H1 (cell line): ENCODE measurements around the gene GCH1. TPM values are rescaled to one million over a fixed set of nuclear protein-coding genes. Genes with fewer than 3 reads are reported as not detected.

Experiments
- CTCF ChIA-PET: fragments of 300-600 bp; sonication (Branson Sonifier 250); formaldehyde crosslinking; loops from one replicate; lab custom pipeline; 2021; ENCODE audit not compliant: partially characterized antibody; lab: Charles Lee
- POLR2A ChIA-PET: fragments of 300-600 bp; sonication (Branson Sonifier 250); formaldehyde crosslinking; loops from one replicate; lab custom pipeline; 2021; ENCODE audit warnings: inconsistent platforms; ENCODE audit not compliant: partially characterized antibody; lab: Charles Lee
- DNase-seq, 2 experiments: peaks; one replicate each; pipeline versions ENCODE4 v3.0.0 to v3.0.0-alpha.2; 2010 to 2022; ENCODE audit warnings: low spot score in 2 of 2, low read depth in 1 of 2, mixed read lengths in 1 of 2
- FAIRE-seq: peaks from 2 replicates; lab custom pipeline; 2011; peaks lifted over from hg19 to GRCh38; lab: Jason Lieb, UNC
- H2AFZ ChIP-seq: 2 replicates; pipeline ENCODE4 v1.8.1; 2012; ENCODE audit warnings: low read length, inconsistent platforms
- H2AK5ac ChIP-seq: 2 replicates; pipeline ENCODE4 v1.6.1; 2013; ENCODE audit warnings: low read depth, low read length
- H2BK120ac ChIP-seq: replicated peaks from 2 replicates; pipeline ENCODE3; 2013; ENCODE audit warnings: low read depth, low read length, inconsistent platforms
- H2BK12ac ChIP-seq: 2 replicates; pipeline ENCODE4 v1.6.1; 2013; ENCODE audit warnings: low read depth, low read length
- H2BK15ac ChIP-seq: 2 replicates; pipeline ENCODE4 v1.6.1; 2013; ENCODE audit warnings: low read length
- H2BK20ac ChIP-seq: 2 replicates; pipeline ENCODE4 v1.6.1; 2013; ENCODE audit warnings: low read length
- H2BK5ac ChIP-seq: 2 replicates; pipeline ENCODE4 v1.6.1; 2013; ENCODE audit warnings: low read depth, low read length
- H3K14ac ChIP-seq: 2 replicates; pipeline ENCODE4 v1.6.1; 2013; ENCODE audit warnings: inconsistent platforms; ENCODE audit not compliant: insufficient read length
- H3K18ac ChIP-seq: 2 replicates; pipeline ENCODE4 v1.6.1; 2013; ENCODE audit warnings: low read length; ENCODE audit errors: extremely low read depth
- H3K23ac ChIP-seq: 2 replicates; pipeline ENCODE4 v1.6.1; 2013; ENCODE audit warnings: inconsistent platforms; ENCODE audit not compliant: insufficient read length
- H3K23me2 ChIP-seq: 2 replicates; pipeline ENCODE4 v1.6.1; 2013; ENCODE audit warnings: low read depth, low read length
- H3K27ac ChIP-seq: 2 replicates; pipeline ENCODE4 v1.6.1; 2011; ENCODE audit warnings: low read depth, low read length, inconsistent platforms
- H3K27me3 ChIP-seq, 4 experiments: replicated peaks in 1 of 4; 1 replicate in 1 of 4; 2 replicates in 3 of 4; pipeline versions ENCODE4 v1.6.1 to v1.8.1; 2011 to 2013; ENCODE audit warnings: low read length in 3 of 4, mild to moderate bottlenecking in 3 of 4, inconsistent platforms in 2 of 4, mixed read lengths in 2 of 4, moderate library complexity in 1 of 4; ENCODE audit not compliant: control insufficient read depth in 3 of 4, insufficient read depth in 3 of 4; ENCODE audit errors: extremely low read depth in 1 of 4
- H3K36me3 ChIP-seq, 4 experiments: 2 replicates each; pipeline versions ENCODE4 v1.6.1 to v1.8.1; 2011 to 2013; ENCODE audit warnings: mild to moderate bottlenecking in 4 of 4, low read length in 3 of 4, moderate library complexity in 2 of 4, control low read depth in 1 of 4, inconsistent platforms in 1 of 4; ENCODE audit not compliant: insufficient read depth in 4 of 4, control insufficient read depth in 2 of 4
- H3K4ac ChIP-seq: replicated peaks from 2 replicates; pipeline ENCODE3; 2013; ENCODE audit warnings: low read length, low read depth, mixed read lengths, inconsistent platforms; ENCODE audit not compliant: insufficient read length
- H3K4me1 ChIP-seq, 4 experiments: replicated peaks in 1 of 4; 1 replicate in 1 of 4; 2 replicates in 3 of 4; pipeline versions ENCODE4 v1.6.1 to v1.8.1; 2011 to 2013; ENCODE audit warnings: low read length in 3 of 4, inconsistent platforms in 2 of 4, mixed read lengths in 1 of 4; ENCODE audit not compliant: insufficient read depth in 4 of 4, control insufficient read depth in 3 of 4
- H3K4me2 ChIP-seq, 2 experiments: 2 replicates each; pipeline versions ENCODE4 v1.6.1 to v1.8.1; 2011 to 2013; ENCODE audit warnings: low read depth in 2 of 2, low read length in 2 of 2, control low read depth in 1 of 2, inconsistent platforms in 1 of 2, mild to moderate bottlenecking in 1 of 2; ENCODE audit not compliant: insufficient read depth in 1 of 2
- H3K4me3 ChIP-seq, 4 experiments: fragments of 200-600, 300-600 bp in 1 of 4; sonication (generic), shearing (Covaris generic), sonication (Bioruptor Twin) in 1 of 4; 2 replicates each; pipeline versions ENCODE4 v1.5.1 to v1.8.1; 2011 to 2016; ENCODE audit warnings: low read length in 4 of 4, low read depth in 3 of 4, control low read depth in 2 of 4, inconsistent platforms in 2 of 4, mild to moderate bottlenecking in 2 of 4, mixed read lengths in 1 of 4, moderate library complexity in 1 of 4; ENCODE audit not compliant: insufficient read depth in 2 of 4; ENCODE audit errors: extremely low read depth in 1 of 4
- H3K56ac ChIP-seq: replicated peaks from 2 replicates; pipeline ENCODE3; 2013; ENCODE audit warnings: low read depth, mild to moderate bottlenecking, mixed read lengths, low read length, inconsistent platforms; ENCODE audit not compliant: insufficient read length
- H3K79me1 ChIP-seq: 2 replicates; pipeline ENCODE4 v1.6.1; 2013; ENCODE audit warnings: low read depth, low read length, control low read depth
- H3K79me2 ChIP-seq, 2 experiments: 2 replicates each; pipeline versions ENCODE4 v1.6.1 to v1.8.1; 2012 to 2013; ENCODE audit warnings: low read length in 2 of 2, mild to moderate bottlenecking in 2 of 2, inconsistent platforms in 1 of 2; ENCODE audit not compliant: insufficient read depth in 2 of 2, control insufficient read depth in 1 of 2
- H3K9ac ChIP-seq, 4 experiments: replicated peaks in 1 of 4; 1 replicate in 1 of 4; 2 replicates in 3 of 4; pipeline versions ENCODE4 v1.6.1 to v1.8.1; 2011 to 2013; ENCODE audit warnings: low read depth in 3 of 4, low read length in 3 of 4, control low read depth in 2 of 4, mild to moderate bottlenecking in 2 of 4, moderate library complexity in 2 of 4, inconsistent platforms in 1 of 4; ENCODE audit errors: extremely low read depth in 1 of 4
- H3K9me3 ChIP-seq, 2 experiments: 2 replicates each; pipeline versions ENCODE4 v1.6.1 to v1.8.1; 2012 to 2013; ENCODE audit warnings: mild to moderate bottlenecking in 2 of 2, moderate library complexity in 2 of 2, control low read depth in 1 of 2, inconsistent platforms in 1 of 2, low read depth in 1 of 2, low read length in 1 of 2, mixed read lengths in 1 of 2; ENCODE audit not compliant: insufficient read depth in 2 of 2
- H4K20me1 ChIP-seq, 2 experiments: replicated peaks in 1 of 2; 2 replicates each; pipeline versions ENCODE3 to v1.8.1; 2011 to 2013; ENCODE audit warnings: inconsistent platforms in 2 of 2, low read length in 2 of 2, mild to moderate bottlenecking in 1 of 2; ENCODE audit not compliant: insufficient read depth in 2 of 2, control insufficient read depth in 1 of 2
- H4K5ac ChIP-seq: 2 replicates; pipeline ENCODE4 v1.6.1; 2013; ENCODE audit warnings: low read length, low read depth, mixed read lengths, inconsistent platforms; ENCODE audit not compliant: insufficient read length
- H4K8ac ChIP-seq: 2 replicates; pipeline ENCODE4 v1.8.0; 2013; ENCODE audit warnings: mild to moderate bottlenecking, moderate library complexity, low read length, inconsistent platforms; ENCODE audit not compliant: insufficient read depth; ENCODE audit errors: extremely low read depth
- H4K91ac ChIP-seq: replicated peaks from 2 replicates; pipeline ENCODE3; 2013; ENCODE audit warnings: low read length, mixed read lengths, inconsistent platforms; ENCODE audit not compliant: insufficient read length
- HDAC2 ChIP-seq, 2 experiments: fragments of 300-600 bp in 1 of 2; sonication (generic) in 1 of 2; IDR thresholded peaks; 2 replicates each; pipeline ENCODE4 v1.6.1; 2011 to 2012; ENCODE audit warnings: low read depth in 2 of 2, low read length in 2 of 2, mild to moderate bottlenecking in 2 of 2, moderate library complexity in 2 of 2, borderline replicate concordance in 1 of 2, inconsistent platforms in 1 of 2
- RXRA ChIP-seq: IDR thresholded peaks from 2 replicates; pipeline ENCODE4 v1.6.1; 2011; ENCODE audit warnings: low read depth, mild to moderate bottlenecking, low read length, moderate library complexity; ENCODE audit not compliant: insufficient read depth
- SAP30 ChIP-seq: fragments of 300-600 bp; sonication (generic); IDR thresholded peaks from 2 replicates; pipeline ENCODE4 v1.7.1; 2012; ENCODE audit warnings: low read length, moderate library complexity, mild to moderate bottlenecking, inconsistent platforms; ENCODE audit not compliant: insufficient read depth, insufficient replicate concordance
- WGBS, 2 experiments: shearing (Covaris generic) in 1 of 2; methylation state at CpG; one replicate each; pipeline versions ENCODE4 v1.1.6 to v1.1.7; 2013 to 2015; ENCODE audit warnings: low lambda C conversion rate in 2 of 2, mixed read lengths in 2 of 2, inconsistent platforms in 1 of 2, low coverage in 1 of 2, missing lambda C conversion rate in 1 of 2; ENCODE audit not compliant: insufficient replicate concordance in 2 of 2, insufficient coverage in 1 of 2, insufficient read length in 1 of 2; ENCODE audit errors: extremely low coverage in 1 of 2, missing lambda C conversion rate in 1 of 2; 5-methylcytosine and 5-hydroxymethylcytosine counted together
- polyA plus RNA-seq, 7 experiments: library from polyadenylated mRNA; depleted of rRNA in 3 of 7; stranded (reverse) in 5 of 7; unstranded in 2 of 7; fragments of >200 nt in 5 of 7; fragments of 200-250 nt in 2 of 7; gene quantifications; 1 replicate in 5 of 7; 2 replicates in 1 of 7; 4 replicates in 1 of 7; pipeline versions ENCODE4 v1.2.1 to v1.2.3, GENCODE V29; 2011 to 2013; ENCODE audit warnings: missing spikeins in 2 of 7, mixed read lengths in 2 of 7
- total RNA-seq: library from RNA; stranded (reverse); fragmentation: NEBNext Ultra II Directional; extraction: Animal tissue kit (Norgen Biotek cat#: 25700); gene quantifications from 2 replicates; pipeline ENCODE4 v1.2.1, GENCODE V29; 2021

The GCH1 gene
- total and polyA plus RNA-seq, 2 of the 8 experiments (the other 6 are each of a cell fraction or from before 2014, with no cell fraction given), result 7.3 to 7.9 TPM

DNA sequence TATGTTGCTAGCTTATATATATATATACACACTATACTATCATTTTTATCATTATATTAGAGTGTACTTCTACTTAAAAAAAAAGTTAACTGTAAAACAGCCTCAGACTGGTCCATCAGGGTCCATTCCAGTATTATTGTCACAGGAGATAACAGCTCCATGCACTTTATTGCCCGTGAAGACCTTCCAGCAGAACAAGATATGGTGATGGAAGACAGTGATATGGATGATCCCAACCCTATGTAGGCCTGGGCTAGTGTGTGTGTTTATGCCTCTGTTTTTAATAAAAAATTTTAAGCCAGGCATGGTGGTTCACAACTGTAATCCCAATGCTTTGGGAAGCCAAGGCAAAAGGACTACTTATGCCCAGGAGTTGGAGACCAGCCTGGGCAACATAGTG is 86.2 kb downstream of the GCH1 start:
- no peak overlapping the region for H3K4me2 ChIP-seq
- no peak overlapping the region for H2BK120ac ChIP-seq
- ChIA-PET CTCF (interaction anchor here (0.7 to 4.8 kb wide), 6 partner anchors 11 to 303 kb away, joined by 3 to 39 read pairs (median 3); no protein-coding TSS in a partner anchor), POLR2A (interaction anchor here (0.6 to 0.9 kb wide), 2 partner anchors 251 to 385 kb away, joined by 4 read pairs; no protein-coding TSS in a partner anchor)
- no peaks in the 10 kb centered on the region for H3K27me3 ChIP-seq
- no peaks in the 10 kb centered on the region for H3K4me1 ChIP-seq
- no peak overlapping the region for H3K4me3 ChIP-seq
- no peak overlapping the region for H2BK12ac ChIP-seq
- no peak overlapping the region for H2AK5ac ChIP-seq
- no peak overlapping the region for H3K4ac ChIP-seq
- no peak overlapping the region for H3K56ac ChIP-seq
- H2BK20ac ChIP-seq, result no peak overlapping the region
- H2BK5ac ChIP-seq, result no peak overlapping the region
- H4K8ac ChIP-seq, result no peak overlapping the region
- H3K79me2 ChIP-seq, result no peaks in the 10 kb centered on the region
- H3K9me3 ChIP-seq, result no peaks in the 10 kb centered on the region
- no peak overlapping the region for H4K91ac ChIP-seq
- H4K20me1 ChIP-seq, result no peaks in the 10 kb centered on the region
- no peaks in the 10 kb centered on the region for H3K36me3 ChIP-seq
- H3K14ac ChIP-seq, result no peak overlapping the region
- H3K9ac ChIP-seq, result no peak overlapping the region
- DNase-seq (no peak), FAIRE-seq (no peak)
- H4K5ac ChIP-seq, result no peak overlapping the region
- no peak overlapping the region for H3K23ac ChIP-seq
- no peak overlapping the region for H2AFZ ChIP-seq
- no peaks in the 10 kb centered on the region for H3K23me2 ChIP-seq
- 88% methylated on average over 1 of the region's 1 CpG; no CpG with 5 or more reads in 1 of the 2 experiments for WGBS, 2 experiments
- H3K27ac ChIP-seq, result no peak overlapping the region
- H3K18ac ChIP-seq, result no peak overlapping the region
- no peak overlapping the region for H2BK15ac ChIP-seq
- no peaks in the 10 kb centered on the region for H3K79me1 ChIP-seq
- TF ChIP-seq HDAC2 (IDR thresholded peaks at IDR 0.05; ENCODE audit: borderline replicate concordance in 1 of 2, low read depth in 2 of 2, low read length in 2 of 2) (no peak), SAP30 (no peak), RXRA (no peak)
